HCT116 (cell line): ENCODE results near the gene ANO8. TPM values are rescaled to one million over a fixed set of nuclear protein-coding genes. Genes with fewer than 3 reads are reported as not detected.

Experiments used
- total RNA-seq: library from RNA; stranded (reverse); gene quantifications from one replicate; pipeline ENCODE4 v1.2.1, GENCODE V29; 2021; ENCODE audit not compliant: unreplicated experiment

ANO8 gene
- total RNA-seq, 1 experiment from 2014 or later, result 22.9 TPM

Other genes with a start within 250 kb of the ANO8 start
- gene USE1, start 119.5 kb downstream of the ANO8 start, total RNA-seq, result 27.5 TPM
- gene OCEL1, start 108.6 kb downstream of the ANO8 start, total RNA-seq, result 39.8 TPM
- gene NR2F6, start 88.9 kb downstream of the ANO8 start, total RNA-seq, result 88.0 TPM
- 0.15 TPM for gene USHBP1, start 70.1 kb downstream of the ANO8 start, total RNA-seq
- gene BABAM1, start 67.4 kb downstream of the ANO8 start, total RNA-seq, result 93.3 TPM
- gene ANKLE1, start 53.0 kb downstream of the ANO8 start, total RNA-seq, result 14.8 TPM
- 5.2 TPM for gene ABHD8, start 31.4 kb downstream of the ANO8 start, total RNA-seq
- 114 TPM for gene MRPL34, start 29.0 kb downstream of the ANO8 start, total RNA-seq
- 68.6 TPM for gene DDA1, start 25.3 kb downstream of the ANO8 start, total RNA-seq
- gene GTPBP3, start 2.7 kb upstream of the ANO8 start, total RNA-seq, result 73.0 TPM
- 0.47 TPM for gene PLVAP, start 42.5 kb upstream of the ANO8 start, total RNA-seq
- not detected for gene CCDC194, start 59.3 kb upstream of the ANO8 start, total RNA-seq
- gene BST2, start 70.8 kb upstream of the ANO8 start, total RNA-seq, result 5.4 TPM
- gene MVB12A, start 85.2 kb upstream of the ANO8 start, total RNA-seq, result 91.7 TPM
- gene TMEM221, start 113.8 kb upstream of the ANO8 start, total RNA-seq, result 3.4 TPM
- not detected for gene NXNL1, start 126.1 kb upstream of the ANO8 start, total RNA-seq
- 22.5 TPM for gene SLC27A1, start 135.7 kb upstream of the ANO8 start, total RNA-seq
- 68.5 TPM for gene PGLS, start 176.8 kb upstream of the ANO8 start, total RNA-seq
- 86.0 TPM for gene COLGALT1, start 220.8 kb upstream of the ANO8 start, total RNA-seq